Measurements from ENCODE around the gene EXD3. TPM values are rescaled to one million over a fixed set of nuclear protein-coding genes. Genes with fewer than 3 reads are reported as not detected.
"Not testable (repeated sequence)": the region's sequence is repeated elsewhere in the genome, so short reads cannot be mapped to it uniquely, and the experiment has no call there.

EXD3 gene
- total and polyA plus RNA-seq, 2 of the 4 experiments (the other 2 are of a cell fraction), result 1.1 to 7.4 TPM

- H4K91ac ChIP-seq (ENCODE audit: insufficient read depth, low read depth, low read length), result no peak overlapping the region
- in situ Hi-C loops (cut with MboI; ENCODE audit: low sequenced_read_pairs), result no loop called here
- H3K36me3 ChIP-seq (ENCODE audit: control insufficient read depth, insufficient read depth, low read length), result no peaks in the 10 kb centered on the region
- no peaks in the 10 kb centered on the region for H3K4me1 ChIP-seq (ENCODE audit: control insufficient read depth, insufficient read depth, low read length)
- TF ChIP-seq RFX5 (IDR thresholded peaks at IDR 0.05; ENCODE audit: low read depth, low read length) (no peak), CEBPB (IDR thresholded peaks at IDR 0.05; ENCODE audit: low read depth, low read length) (no peak), POLR2A (IDR thresholded peaks at IDR 0.05; ENCODE audit: low read depth, low read length) (no peak)
- H3K14ac ChIP-seq (replicated peaks; ENCODE audit: low read depth, low read length), result no peak overlapping the region
- no peak overlapping the region for H2BK120ac ChIP-seq (ENCODE audit: low read depth, low read length)
- H4K20me1 ChIP-seq (ENCODE audit: insufficient read depth, low read length), result no peaks in the 10 kb centered on the region
- H3K4me3 ChIP-seq (ENCODE audit: insufficient read depth, low read depth, low read length), result no peak overlapping the region
- intact Hi-C loops (cut with micrococcal nuclease), result no loop called here
- H3K79me1 ChIP-seq (ENCODE audit: low read depth in 1 of 2, low read length in 2 of 2), result no peaks in the 10 kb centered on the region
- no peak overlapping the region for H3K4me2 ChIP-seq (ENCODE audit: low read depth, low read length)
- H2AFZ ChIP-seq (replicated peaks; ENCODE audit: low read length, poor library complexity), result no peak overlapping the region
- H2BK20ac ChIP-seq (ENCODE audit: low read depth, low read length), result no peak overlapping the region
- no TSS peak for BruUV-seq (replicated peaks)
- no peaks in the 10 kb centered on the region for H3K27me3 ChIP-seq (ENCODE audit: control insufficient read depth, insufficient read depth, low read length)
- ChIA-PET CTCF (no interaction called here), POLR2A (ENCODE audit: unreplicated experiment) (no interaction called here)
- DNase-seq, result no peak
- H3K27ac ChIP-seq (ENCODE audit: insufficient read depth, low read length), result no peak overlapping the region
- H4K8ac ChIP-seq (ENCODE audit: low read depth in 2 of 2, low read length in 2 of 2), result no peak overlapping the region
- dilution Hi-C loops (cut with HindIII; ENCODE audit: low sequenced_read_pairs, unreplicated experiment), result no loop called here
- no peak overlapping the region for H3K9ac ChIP-seq (ENCODE audit: low read depth, low read length)
- ATAC-seq (ENCODE audit: low read depth), result no peak
- no peak overlapping the region for H3K4ac ChIP-seq (ENCODE audit: low read depth, low read length)
- 42% methylated on average over 2 of the region's 6 CpGs; no CpG with 5 or more reads in 1 of the 2 experiments for WGBS, 2 experiments (ENCODE audit: extremely low coverage in 2 of 2, insufficient read length in 1 of 2)
- no peaks in the 10 kb centered on the region for H3K9me1 ChIP-seq (ENCODE audit: insufficient read depth, low read length)
- no peak overlapping the region for H2AK5ac ChIP-seq (ENCODE audit: low read depth, low read length)
- H3K9me3 ChIP-seq (ENCODE audit: control insufficient read depth, insufficient read depth, low read length), result peaks cover 5% of the 10 kb centered on the region
- H3K23ac ChIP-seq (ENCODE audit: low read depth, low read length), result no peak overlapping the region
- H3K18ac ChIP-seq (ENCODE audit: low read depth, low read length), result no peak overlapping the region
- H2BK15ac ChIP-seq (ENCODE audit: low read depth, low read length), result no peak overlapping the region
- H3K56ac ChIP-seq (ENCODE audit: extremely low read depth, insufficient read depth, low read length), result no peak overlapping the region
- H4K5ac ChIP-seq (ENCODE audit: low read depth, low read length), result no peak overlapping the region
- H2BK5ac ChIP-seq (ENCODE audit: low read depth, low read length, poor library complexity, severe bottlenecking), result no peak overlapping the region
- H2AK9ac ChIP-seq (replicated peaks; ENCODE audit: low read depth, low read length, poor library complexity), result no peak overlapping the region
Observed at GRCh38 chr9:137341227-137341626, 81.7 kb downstream of the EXD3 start.

GRCh38 chr9:137339908-137340462, 83.0 kb downstream of the EXD3 start:
- H3K18ac ChIP-seq (ENCODE audit: low read depth, low read length); BruUV-seq (replicated peaks); H3K4me1 ChIP-seq (ENCODE audit: control insufficient read depth, insufficient read depth, low read length); H4K5ac ChIP-seq (ENCODE audit: low read depth, low read length); H3K27ac ChIP-seq (ENCODE audit: insufficient read depth, low read length); H4K91ac ChIP-seq (ENCODE audit: insufficient read depth, low read depth, low read length); H2BK120ac ChIP-seq (ENCODE audit: low read depth, low read length); H3K79me1 ChIP-seq (ENCODE audit: low read depth in 1 of 2, low read length in 2 of 2); H3K4ac ChIP-seq (ENCODE audit: low read depth, low read length); H3K9me1 ChIP-seq (ENCODE audit: insufficient read depth, low read length); H3K4me3 ChIP-seq (ENCODE audit: insufficient read depth, low read depth, low read length); H4K20me1 ChIP-seq (ENCODE audit: insufficient read depth, low read length); H2AK9ac ChIP-seq (replicated peaks; ENCODE audit: low read depth, low read length, poor library complexity); H3K23ac ChIP-seq (ENCODE audit: low read depth, low read length); H2BK5ac ChIP-seq (ENCODE audit: low read depth, low read length, poor library complexity, severe bottlenecking); dilution Hi-C loops (cut with HindIII; ENCODE audit: low sequenced_read_pairs, unreplicated experiment); H2BK15ac ChIP-seq (ENCODE audit: low read depth, low read length); H3K56ac ChIP-seq (ENCODE audit: extremely low read depth, insufficient read depth, low read length); H3K36me3 ChIP-seq (ENCODE audit: control insufficient read depth, insufficient read depth, low read length); H2BK20ac ChIP-seq (ENCODE audit: low read depth, low read length); H2AK5ac ChIP-seq (ENCODE audit: low read depth, low read length); H3K14ac ChIP-seq (replicated peaks; ENCODE audit: low read depth, low read length); H3K9me3 ChIP-seq (ENCODE audit: control insufficient read depth, insufficient read depth, low read length); CTCF ChIA-PET; ATAC-seq (ENCODE audit: low read depth); H4K8ac ChIP-seq (ENCODE audit: low read depth in 2 of 2, low read length in 2 of 2); in situ Hi-C loops (cut with MboI; ENCODE audit: low sequenced_read_pairs); intact Hi-C loops (cut with micrococcal nuclease); H3K4me2 ChIP-seq (ENCODE audit: low read depth, low read length); H2AFZ ChIP-seq (replicated peaks; ENCODE audit: low read length, poor library complexity); H3K27me3 ChIP-seq (ENCODE audit: control insufficient read depth, insufficient read depth, low read length); DNase-seq; POLR2A ChIA-PET (ENCODE audit: unreplicated experiment); H3K9ac ChIP-seq (ENCODE audit: low read depth, low read length): not testable (repeated sequence)
- 100% methylated on average over 1 of the region's 12 CpGs; no CpG with 5 or more reads in 1 of the 2 experiments for WGBS, 2 experiments (ENCODE audit: extremely low coverage in 2 of 2, insufficient read length in 1 of 2)

Data from IMR-90 (cell line).